Measurements from ENCODE around the gene SRRM5. TPM values are rescaled to one million over a fixed set of nuclear protein-coding genes. Genes with fewer than 3 reads are reported as not detected.

SRRM5 gene
- total RNA-seq, 1 experiment from 2014 or later: 1.0 TPM

DNA sequence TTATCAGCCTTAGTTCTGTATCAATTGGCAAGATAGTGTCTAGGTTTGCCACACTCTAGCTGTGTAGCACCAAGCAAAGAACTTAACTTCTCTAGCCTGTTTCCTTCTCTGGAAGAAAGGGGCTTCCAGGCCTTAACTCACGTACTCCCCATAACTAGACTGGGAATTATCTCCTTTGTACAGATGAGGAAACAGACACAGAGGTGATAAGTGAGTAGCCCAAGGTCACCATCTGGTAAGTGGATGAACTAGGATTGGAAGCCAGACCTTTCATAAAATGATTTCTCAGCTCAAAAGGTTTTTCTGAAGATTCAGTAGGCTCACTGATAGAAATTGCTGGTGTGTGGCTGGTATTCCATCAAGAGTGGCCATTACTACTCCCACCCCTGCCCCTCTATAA is 4.4 kb downstream of the SRRM5 start:
- Mint-ChIP-seq H3K36me3 (ENCODE audit: insufficient read depth, unreplicated experiment) (peaks cover 30% of the 10 kb centered on the region), H3K4me3 (ENCODE audit: unreplicated experiment) (no peak overlapping the region), H3K27me3 (ENCODE audit: insufficient read depth, unreplicated experiment) (no peaks in the 10 kb centered on the region), H3K4me1 (ENCODE audit: low read depth, unreplicated experiment) (peaks cover 8% of the 10 kb centered on the region), H3K27ac (ENCODE audit: unreplicated experiment) (no peak overlapping the region), H3K9me3 (ENCODE audit: unreplicated experiment) (no peaks in the 10 kb centered on the region)
- POLR2A ChIA-PET: no interaction called here
- intact Hi-C loops (cut with micrococcal nuclease; ENCODE audit: unreplicated experiment): no loop called here
- DNase-seq: no peak
- no TSS peak for BruUV-seq (replicated peaks)
- TF ChIP-seq, protein P1, sequence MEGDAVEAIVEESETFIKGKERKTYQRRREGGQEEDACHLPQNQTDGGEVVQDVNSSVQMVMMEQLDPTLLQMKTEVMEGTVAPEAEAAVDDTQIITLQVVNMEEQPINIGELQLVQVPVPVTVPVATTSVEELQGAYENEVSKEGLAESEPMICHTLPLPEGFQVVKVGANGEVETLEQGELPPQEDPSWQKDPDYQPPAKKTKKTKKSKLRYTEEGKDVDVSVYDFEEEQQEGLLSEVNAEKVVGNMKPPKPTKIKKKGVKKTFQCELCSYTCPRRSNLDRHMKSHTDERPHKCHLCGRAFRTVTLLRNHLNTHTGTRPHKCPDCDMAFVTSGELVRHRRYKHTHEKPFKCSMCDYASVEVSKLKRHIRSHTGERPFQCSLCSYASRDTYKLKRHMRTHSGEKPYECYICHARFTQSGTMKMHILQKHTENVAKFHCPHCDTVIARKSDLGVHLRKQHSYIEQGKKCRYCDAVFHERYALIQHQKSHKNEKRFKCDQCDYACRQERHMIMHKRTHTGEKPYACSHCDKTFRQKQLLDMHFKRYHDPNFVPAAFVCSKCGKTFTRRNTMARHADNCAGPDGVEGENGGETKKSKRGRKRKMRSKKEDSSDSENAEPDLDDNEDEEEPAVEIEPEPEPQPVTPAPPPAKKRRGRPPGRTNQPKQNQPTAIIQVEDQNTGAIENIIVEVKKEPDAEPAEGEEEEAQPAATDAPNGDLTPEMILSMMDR (IDR thresholded peaks at IDR 0.05; ENCODE audit: insufficient read depth in 1 of 2, low read depth in 1 of 2, low read length in 1 of 2, severe bottlenecking in 1 of 2, unreplicated experiment in 1 of 2): no peak
- CTCF ChIA-PET: interaction anchor here (0.5 kb wide), 1 partner anchor 66 kb away, joined by 3 read pairs; no protein-coding TSS in a partner anchor
- H3K9me3 ChIP-seq: no peaks in the 10 kb centered on the region
- H3K36me3 ChIP-seq (ENCODE audit: control insufficient read depth, insufficient read depth, low read length): peaks cover 1% of the 10 kb centered on the region; the same call in 1 of the 2 replicates
- peaks cover 4% of the 10 kb centered on the region; the same call in 1 of the 2 replicates for H3K4me1 ChIP-seq
- no peak overlapping the region for H3K4me3 ChIP-seq (ENCODE audit: low read depth, low read length)
- no peaks in the 10 kb centered on the region for H3K27me3 ChIP-seq (replicated peaks; ENCODE audit: control insufficient read depth, insufficient read depth, low read length)

DNA sequence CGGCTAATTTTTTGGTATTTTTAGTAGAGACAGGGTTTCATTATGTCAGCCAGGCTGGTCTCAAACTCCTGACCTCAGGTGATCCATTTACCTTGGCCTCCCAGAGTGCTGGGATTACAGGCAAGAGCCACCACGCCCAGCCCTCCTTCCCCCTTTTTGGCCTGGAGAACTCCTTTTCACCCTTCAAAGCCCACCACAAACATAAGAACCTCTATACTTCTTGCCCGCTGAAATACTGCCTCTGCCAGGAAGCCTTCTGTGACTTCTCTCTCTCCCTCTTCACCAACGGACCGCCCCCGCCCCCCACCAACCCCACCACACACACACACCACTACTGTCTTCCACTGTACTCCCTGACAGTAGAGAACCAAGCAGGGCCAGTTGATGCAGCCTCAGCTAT is 5.1 kb downstream of the SRRM5 start:
- POLR2A ChIA-PET: no interaction called here
- no peak overlapping the region for H3K27ac Mint-ChIP-seq (ENCODE audit: unreplicated experiment)
- peaks cover 24% of the 10 kb centered on the region for H3K36me3 Mint-ChIP-seq (ENCODE audit: insufficient read depth, unreplicated experiment)
- H3K27me3 ChIP-seq (replicated peaks; ENCODE audit: control insufficient read depth, insufficient read depth, low read length): no peaks in the 10 kb centered on the region
- BruUV-seq (replicated peaks): no TSS peak
- TF ChIP-seq, protein P1 (IDR thresholded peaks at IDR 0.05; ENCODE audit: insufficient read depth in 1 of 2, low read depth in 1 of 2, low read length in 1 of 2, severe bottlenecking in 1 of 2, unreplicated experiment in 1 of 2): no peak
- intact Hi-C loops (cut with micrococcal nuclease; ENCODE audit: unreplicated experiment): no loop called here
- no peaks in the 10 kb centered on the region for H3K27me3 Mint-ChIP-seq (ENCODE audit: insufficient read depth, unreplicated experiment)
- no peaks in the 10 kb centered on the region for H3K9me3 ChIP-seq
- peaks cover 1% of the 10 kb centered on the region; the same call in 1 of the 2 replicates for H3K36me3 ChIP-seq (ENCODE audit: control insufficient read depth, insufficient read depth, low read length)
- H3K4me3 Mint-ChIP-seq (ENCODE audit: unreplicated experiment): no peak overlapping the region
- H3K4me1 Mint-ChIP-seq (ENCODE audit: low read depth, unreplicated experiment): peaks cover 8% of the 10 kb centered on the region
- H3K4me3 ChIP-seq (ENCODE audit: low read depth, low read length): no peak overlapping the region
- H3K9me3 Mint-ChIP-seq (ENCODE audit: unreplicated experiment): no peaks in the 10 kb centered on the region
- peaks cover 4% of the 10 kb centered on the region; the same call in 1 of the 2 replicates for H3K4me1 ChIP-seq
- DNase-seq: no peak
- CTCF ChIA-PET: no interaction called here

DNA sequence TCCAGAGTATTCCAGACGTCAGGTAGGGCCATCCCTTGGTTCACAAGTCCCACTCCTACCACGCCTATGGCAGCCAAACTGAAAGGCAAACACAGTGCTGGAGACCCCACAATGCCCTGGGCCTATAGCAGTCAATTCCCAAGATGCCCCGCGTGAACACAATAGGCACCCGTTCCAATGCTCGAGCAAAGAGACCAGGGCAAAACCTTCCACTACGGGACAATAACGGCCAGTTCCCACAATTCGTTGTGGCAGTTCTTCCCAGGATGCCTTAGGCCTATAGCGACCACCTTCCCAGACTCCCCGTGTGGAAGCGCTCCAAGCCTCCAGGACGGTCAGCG is 7.0 kb downstream of the SRRM5 start:
- Histone ChIP-seq H3K9me3 (no peaks in the 10 kb centered on the region), H3K27me3 (replicated peaks; ENCODE audit: control insufficient read depth, insufficient read depth, low read length) (no peaks in the 10 kb centered on the region), H3K4me3 (ENCODE audit: low read depth, low read length) (peak overlapping the region; percentile 90), H3K4me1 (peaks cover 4% of the 10 kb centered on the region; the same call in 1 of the 2 replicates), H3K36me3 (ENCODE audit: control insufficient read depth, insufficient read depth, low read length) (no peaks in the 10 kb centered on the region)
- intact Hi-C loops (cut with micrococcal nuclease; ENCODE audit: unreplicated experiment): loop anchor here (1.0 to 2.0 kb wide), 3 partner anchors 16 to 49 kb away; partner anchors contain the start of genes IRGQ and ZNF576
- ChIA-PET CTCF (interaction anchor here (0.7 kb wide), 1 partner anchor 1169 kb away, joined by 4 read pairs; no protein-coding TSS in a partner anchor), POLR2A (interaction anchor here (1.7 kb wide), 1 partner anchor 50 kb away, joined by 4 read pairs; no protein-coding TSS in a partner anchor)
- Mint-ChIP-seq H3K27ac (ENCODE audit: unreplicated experiment) (peak overlapping the region; percentile 100), H3K4me1 (ENCODE audit: low read depth, unreplicated experiment) (peaks cover 8% of the 10 kb centered on the region), H3K27me3 (ENCODE audit: insufficient read depth, unreplicated experiment) (no peaks in the 10 kb centered on the region), H3K36me3 (ENCODE audit: insufficient read depth, unreplicated experiment) (peaks cover 17% of the 10 kb centered on the region), H3K9me3 (ENCODE audit: unreplicated experiment) (no peaks in the 10 kb centered on the region), H3K4me3 (ENCODE audit: unreplicated experiment) (peak overlapping the region; percentile 96)
- TF ChIP-seq, protein P1 (IDR thresholded peaks at IDR 0.05; ENCODE audit: insufficient read depth in 1 of 2, low read depth in 1 of 2, low read length in 1 of 2, severe bottlenecking in 1 of 2, unreplicated experiment in 1 of 2): no peak
- DNase-seq: no peak
- TSS peak; percentile 78 for BruUV-seq (replicated peaks)

Measured in Caco-2 (cell line).